ENCODE data around the gene ADSL. TPM values are rescaled to one million over a fixed set of nuclear protein-coding genes. Genes with fewer than 3 reads are reported as not detected.

The ADSL gene
- total and polyA plus RNA-seq, 2 experiments from 2014 or later, result 72.5 to 123 TPM

GRCh38 chr22:40428796-40429195, 82.5 kb downstream of the ADSL start:
- Histone ChIP-seq H3K9ac (no peak overlapping the region), H3K4me3 (no peak overlapping the region), H3K27me3 (replicated peaks; ENCODE audit: insufficient read depth) (no peaks in the 10 kb centered on the region), H2AFZ (no peak overlapping the region), H3K9me2 (ENCODE audit: insufficient read depth) (no peaks in the 10 kb centered on the region), H3K4me2 (ENCODE audit: unreplicated experiment) (no peak overlapping the region), H3K9me3 (ENCODE audit: low read depth) (no peaks in the 10 kb centered on the region), H4K20me1 (ENCODE audit: insufficient read depth) (no peaks in the 10 kb centered on the region), H3K36me3 (ENCODE audit: low read depth) (peaks cover 13% of the 10 kb centered on the region), H3K79me2 (ENCODE audit: insufficient read depth) (peaks cover 54% of the 10 kb centered on the region), H3F3A (ENCODE audit: insufficient read depth) (0 out of 2 replicates have a peak, but pooled peaks cover 4% of the 10 kb centered on the region), H3K27ac (no peak overlapping the region), H3K4me1 (ENCODE audit: insufficient read depth) (no peaks in the 10 kb centered on the region)
- no peak for DNase-seq
- 95% methylated on average over 4 of the region's 4 CpGs for WGBS, 2 experiments (ENCODE audit: low coverage in 1 of 2, low lambda C conversion rate in 2 of 2, missing lambda C conversion rate in 2 of 2)
- no peak for TF ChIP-seq EZH2 (IDR thresholded peaks at IDR 0.05; ENCODE audit: insufficient read depth, poor library complexity, severe bottlenecking)
- TF ChIP-seq EZH2phosphoT487 (IDR thresholded peaks at IDR 0.05; ENCODE audit: insufficient read depth, low read depth), result no peak
- in situ Hi-C loops (cut with MboI), result loop anchor here (25.0 kb wide), 1 partner anchor 209 kb away; the partner anchor contains the start of gene MRTFA

DNA sequence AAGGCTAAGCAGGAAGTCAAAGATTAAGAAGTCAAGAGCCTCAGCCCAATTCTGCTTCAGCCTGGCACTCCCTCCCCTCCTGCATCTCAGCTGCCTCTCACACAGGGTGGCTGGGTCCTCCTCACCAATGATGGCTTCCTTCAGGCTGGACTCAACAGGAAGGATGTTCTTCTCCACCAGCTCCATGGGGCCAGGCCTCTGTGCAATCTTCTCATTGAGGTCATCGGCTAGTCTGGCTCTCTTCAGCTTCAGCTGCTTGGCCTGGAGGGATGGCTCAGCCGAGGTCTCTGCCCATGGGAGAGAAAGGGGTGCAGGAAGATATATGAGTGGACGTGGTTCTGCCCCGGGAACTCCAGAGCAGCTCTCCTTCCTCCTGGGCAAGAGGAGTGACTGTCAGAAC, 83.2 kb downstream of the ADSL start:
- H2AFZ ChIP-seq, result no peak overlapping the region
- peaks cover 60% of the 10 kb centered on the region for H3K79me2 ChIP-seq (ENCODE audit: insufficient read depth)
- in situ Hi-C loops (cut with MboI), result loop anchor here (25.0 kb wide), 1 partner anchor 208 kb away; the partner anchor contains the start of gene MRTFA
- no peak for TF ChIP-seq EZH2 (IDR thresholded peaks at IDR 0.05; ENCODE audit: insufficient read depth, poor library complexity, severe bottlenecking)
- TF ChIP-seq EZH2phosphoT487 (IDR thresholded peaks at IDR 0.05; ENCODE audit: insufficient read depth, low read depth), result no peak
- no peak overlapping the region for H3K9ac ChIP-seq
- WGBS, 2 experiments (ENCODE audit: low coverage in 1 of 2, low lambda C conversion rate in 2 of 2, missing lambda C conversion rate in 2 of 2), result 97 to 100% methylated on average over 4 of the region's 4 CpGs
- no peaks in the 10 kb centered on the region for H4K20me1 ChIP-seq (ENCODE audit: insufficient read depth)
- H3K9me2 ChIP-seq (ENCODE audit: insufficient read depth), result no peaks in the 10 kb centered on the region
- H3F3A ChIP-seq (ENCODE audit: insufficient read depth), result 0 out of 2 replicates have a peak, but pooled peaks cover 5% of the 10 kb centered on the region
- no peaks in the 10 kb centered on the region for H3K4me1 ChIP-seq (ENCODE audit: insufficient read depth)
- H3K4me3 ChIP-seq, result no peak overlapping the region
- H3K27me3 ChIP-seq (replicated peaks; ENCODE audit: insufficient read depth), result no peaks in the 10 kb centered on the region
- H3K36me3 ChIP-seq (ENCODE audit: low read depth), result peaks cover 15% of the 10 kb centered on the region
- no peaks in the 10 kb centered on the region for H3K9me3 ChIP-seq (ENCODE audit: low read depth)
- H3K27ac ChIP-seq, result no peak overlapping the region
- DNase-seq, result no peak
- no peak overlapping the region for H3K4me2 ChIP-seq (ENCODE audit: unreplicated experiment)

- Histone ChIP-seq H3K9ac (no peak overlapping the region), H3K9me2 (ENCODE audit: insufficient read depth) (no peaks in the 10 kb centered on the region), H3F3A (ENCODE audit: insufficient read depth) (peaks cover 7% of the 10 kb centered on the region; the same call in 1 of the 2 replicates), H4K20me1 (ENCODE audit: insufficient read depth) (no peaks in the 10 kb centered on the region), H3K27me3 (replicated peaks; ENCODE audit: insufficient read depth) (no peaks in the 10 kb centered on the region), H3K4me2 (ENCODE audit: unreplicated experiment) (no peak overlapping the region), H3K27ac (no peak overlapping the region), H3K4me3 (no peak overlapping the region), H2AFZ (no peak overlapping the region), H3K4me1 (ENCODE audit: insufficient read depth) (no peaks in the 10 kb centered on the region), H3K9me3 (ENCODE audit: low read depth) (no peaks in the 10 kb centered on the region), H3K36me3 (ENCODE audit: low read depth) (peaks cover 15% of the 10 kb centered on the region), H3K79me2 (ENCODE audit: insufficient read depth) (peaks cover 76% of the 10 kb centered on the region)
- DNase-seq, result no peak
- WGBS, 2 experiments (ENCODE audit: low coverage in 1 of 2, low lambda C conversion rate in 2 of 2, missing lambda C conversion rate in 2 of 2), result 98 to 99% methylated on average over 4 of the region's 4 CpGs
- TF ChIP-seq EZH2 (IDR thresholded peaks at IDR 0.05; ENCODE audit: insufficient read depth, poor library complexity, severe bottlenecking) (no peak), EZH2phosphoT487 (IDR thresholded peaks at IDR 0.05; ENCODE audit: insufficient read depth, low read depth) (no peak)
- in situ Hi-C loops (cut with MboI), result loop anchor here (25.0 kb wide), 1 partner anchor 206 kb away; the partner anchor contains the start of gene MRTFA
Measured at GRCh38 chr22:40430991-40431390, 84.7 kb downstream of the ADSL start.

- 86% methylated on average over 5 of the region's 5 CpGs for WGBS, 2 experiments (ENCODE audit: low coverage in 1 of 2, low lambda C conversion rate in 2 of 2, missing lambda C conversion rate in 2 of 2)
- in situ Hi-C loops (cut with MboI), result loop anchor here (25.0 kb wide), 1 partner anchor 205 kb away; the partner anchor contains the start of gene MRTFA
- H3K9ac ChIP-seq, result no peak overlapping the region
- H3K27me3 ChIP-seq (replicated peaks; ENCODE audit: insufficient read depth), result no peaks in the 10 kb centered on the region
- no peaks in the 10 kb centered on the region for H4K20me1 ChIP-seq (ENCODE audit: insufficient read depth)
- no peak overlapping the region for H3K27ac ChIP-seq
- DNase-seq, result no peak
- no peaks in the 10 kb centered on the region for H3K9me3 ChIP-seq (ENCODE audit: low read depth)
- H3K36me3 ChIP-seq (ENCODE audit: low read depth), result peaks cover 15% of the 10 kb centered on the region
- H3F3A ChIP-seq (ENCODE audit: insufficient read depth), result peaks cover 19% of the 10 kb centered on the region; the same call in 1 of the 2 replicates
- H3K4me2 ChIP-seq (ENCODE audit: unreplicated experiment), result no peak overlapping the region
- H3K9me2 ChIP-seq (ENCODE audit: insufficient read depth), result no peaks in the 10 kb centered on the region
- H2AFZ ChIP-seq, result no peak overlapping the region
- peaks cover 82% of the 10 kb centered on the region for H3K79me2 ChIP-seq (ENCODE audit: insufficient read depth)
- TF ChIP-seq EZH2phosphoT487 (IDR thresholded peaks at IDR 0.05; ENCODE audit: insufficient read depth, low read depth) (no peak), EZH2 (IDR thresholded peaks at IDR 0.05; ENCODE audit: insufficient read depth, poor library complexity, severe bottlenecking) (no peak)
- H3K4me3 ChIP-seq, result no peak overlapping the region
- peaks cover 11% of the 10 kb centered on the region for H3K4me1 ChIP-seq (ENCODE audit: insufficient read depth)
Measured at GRCh38 chr22:40432157-40432556, 85.9 kb downstream of the ADSL start.

All from GM23248 (cell line).